Stimulated activated CD8-positive, alpha-beta memory T cell treated with anti-CD3 and anti-CD28 coated beads, Interleukin-12 subunit alpha, Interleukin-12 subunit beta, amount 100 ng/mL, for 24 hours (primary cell): ENCODE measurements around the gene MAGEL2.
"Not testable (repeated sequence)": the region's sequence is repeated elsewhere in the genome, so short reads cannot be mapped to it uniquely, and the experiment has no call there.

Experiments
- DNase-seq: peaks from one replicate; pipeline ENCODE4 v3.0.0-alpha.2; 2020; ENCODE audit errors: extremely low read depth

MAGEL2 gene

DNA sequence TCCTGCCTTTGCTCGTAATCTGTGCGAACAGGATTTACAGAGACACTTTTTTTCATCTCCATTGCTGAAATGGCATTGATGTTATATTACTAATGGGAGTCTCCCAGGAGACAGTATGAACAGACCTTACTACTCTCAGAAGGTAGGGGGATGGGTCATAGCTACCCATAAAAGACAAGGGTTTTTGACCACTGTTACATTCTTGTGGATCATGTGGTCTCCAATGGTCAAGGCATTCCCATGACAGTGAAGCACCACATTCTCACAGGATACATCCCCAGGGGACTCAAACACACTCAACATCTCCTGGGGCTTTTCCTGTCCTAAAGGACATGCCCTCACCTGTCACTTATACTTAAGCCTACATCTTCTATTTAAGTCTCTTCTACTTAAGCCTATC, 41.4 kb downstream of the MAGEL2 start:
- DNase-seq = no peak

DNA sequence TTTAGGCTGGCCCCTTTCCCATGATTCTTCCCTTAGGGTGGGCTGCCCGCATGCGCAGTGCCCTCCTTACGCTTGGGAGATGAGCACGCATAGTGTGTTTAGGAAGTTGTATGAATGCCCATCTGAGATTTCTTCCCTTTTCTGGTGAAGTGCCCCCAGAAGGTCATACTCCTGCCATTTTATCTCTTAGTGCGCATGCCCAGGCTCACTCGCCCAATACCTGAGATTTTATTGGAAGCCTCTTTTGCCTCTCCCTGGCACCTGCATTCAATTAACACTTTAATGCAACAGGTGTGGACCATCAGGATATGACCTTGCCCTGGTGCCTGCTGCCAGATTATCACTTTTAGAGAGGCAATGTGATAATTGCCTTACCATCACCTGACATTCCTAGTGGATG, 45.5 kb downstream of the MAGEL2 start:
- DNase-seq = no peak

DNA sequence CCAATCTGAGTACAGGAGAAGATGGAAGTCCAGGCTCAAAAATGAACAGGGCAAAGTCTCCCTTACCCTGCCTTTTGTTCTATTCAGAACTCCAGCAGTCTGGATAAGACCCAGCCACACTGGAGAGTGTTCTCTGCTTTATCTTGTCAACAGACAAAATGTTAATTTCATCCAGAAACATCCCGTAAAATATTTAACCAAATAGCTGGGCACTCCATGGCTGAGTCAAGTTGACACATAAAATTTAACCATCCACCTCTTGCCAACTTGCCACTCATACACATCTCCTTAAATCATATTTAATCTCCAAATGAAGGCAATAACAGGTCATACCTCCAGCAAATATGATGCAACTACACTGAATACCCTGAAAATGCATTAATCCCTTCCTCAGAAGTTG, 48.6 kb downstream of the MAGEL2 start:
- DNase-seq = no peak

DNA sequence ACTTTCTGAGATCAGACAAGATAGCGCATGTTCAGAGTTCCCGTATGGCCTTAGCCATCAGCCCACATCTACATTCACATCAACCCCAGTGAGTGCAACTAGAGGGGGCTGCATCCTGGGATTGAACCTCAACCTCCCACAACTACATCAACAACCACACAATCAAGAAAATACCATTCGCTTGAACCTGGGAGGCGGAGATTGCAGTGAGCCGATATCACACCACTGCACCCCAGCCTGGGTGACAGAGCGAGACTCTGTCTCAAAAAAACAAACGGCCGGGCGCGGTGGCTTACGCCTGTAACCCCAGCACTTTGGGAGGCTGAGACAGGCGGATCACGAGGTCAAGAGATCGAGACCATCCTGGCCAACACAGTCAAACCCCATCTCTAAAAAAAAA, 50.4 kb downstream of the MAGEL2 start:
- not testable (repeated sequence) for DNase-seq

DNA sequence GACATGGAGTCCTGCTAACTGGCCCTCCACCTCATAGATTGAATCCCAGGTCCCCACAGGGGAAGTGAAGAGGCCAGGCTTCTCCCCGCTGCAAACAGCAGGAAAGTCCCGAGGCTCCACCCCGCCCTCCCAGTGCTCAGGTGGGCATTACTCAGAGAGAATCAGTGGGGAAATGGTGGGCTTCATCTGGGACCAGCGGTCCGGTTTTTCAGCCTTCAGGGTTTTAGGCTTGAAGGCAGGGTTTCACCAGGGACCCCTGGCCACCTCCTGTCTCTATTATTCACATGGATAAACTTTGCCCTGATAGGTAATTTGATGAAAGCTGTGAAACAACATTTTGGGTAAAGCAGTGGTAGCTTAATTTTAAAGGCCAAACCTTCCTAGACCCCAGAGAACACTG, 50.9 kb downstream of the MAGEL2 start:
- DNase-seq = no peak

DNA sequence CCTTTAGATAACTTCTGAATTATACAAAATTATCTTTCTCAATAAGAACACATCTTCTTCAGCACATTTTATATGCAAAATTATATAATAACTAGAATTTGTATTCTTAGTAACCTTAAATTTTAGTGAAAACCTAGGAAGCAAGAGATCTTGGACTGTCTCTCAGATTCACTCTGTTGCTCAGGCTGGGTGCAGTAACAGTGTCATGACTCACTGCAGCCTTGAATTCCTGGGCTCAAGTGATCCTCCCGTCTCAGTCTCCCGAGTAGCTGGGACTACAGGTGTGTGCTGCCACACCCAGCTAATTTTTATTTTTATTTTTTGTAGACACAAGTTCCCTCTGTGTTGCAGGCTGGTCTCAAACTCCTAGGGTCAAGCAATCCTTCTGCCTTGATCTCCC, 52.3 kb downstream of the MAGEL2 start:
- no peak for DNase-seq

DNA sequence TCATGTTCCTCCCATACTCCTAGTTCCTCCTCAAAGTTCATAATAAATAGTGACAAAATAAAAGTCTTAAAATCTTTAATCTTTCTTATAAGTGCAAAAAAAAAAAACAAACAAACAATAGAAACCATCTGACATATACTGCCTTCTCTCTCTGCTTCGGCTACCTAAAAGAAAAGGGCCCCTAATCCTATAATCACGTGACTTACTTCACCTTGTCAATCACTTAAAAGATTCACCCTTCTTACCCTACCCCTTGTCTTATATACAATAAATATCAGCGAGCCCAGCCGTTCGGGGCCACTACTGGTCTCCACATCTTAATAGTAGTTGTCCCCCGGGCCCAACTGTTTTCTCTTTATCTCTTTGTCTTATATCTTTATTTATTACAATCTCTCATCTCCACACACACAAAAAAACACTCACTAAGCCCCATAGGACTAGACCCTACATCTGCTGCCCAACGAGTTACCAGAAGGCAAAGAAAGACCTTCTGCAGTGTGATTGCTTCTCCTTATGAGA, 53.4 kb downstream of the MAGEL2 start:
- no peak for DNase-seq
